ENCODE data around the gene EGFLAM.

- TF ChIP-seq CTCF (IDR thresholded peaks at IDR 0.05) (no peak), SP1 (CRISPR knock-in tag; conservative IDR thresholded peaks at IDR 0.05) (no peak)
Observed at GRCh38 chr5:38431242-38431853, 173.0 kb downstream of the EGFLAM start.
